Panc1 (cell line): ENCODE results near the gene ZNF407. TPM values are rescaled to one million over a fixed set of nuclear protein-coding genes. Genes with fewer than 3 reads are reported as not detected.
A peak's percentile ranks its signal among the peaks of the same experiment; 100 is the strongest.

Experiments used
- ATAC-seq: fragments of 200-7000 bp; cut with Tn5 transposase; 2 replicates; pipeline ENCODE4 v1.9.1; 2020; ENCODE audit warnings: mild to moderate bottlenecking, moderate library complexity
- BruUV-seq: library from RNA; stranded (reverse); fragments of 400-500 nt; replicated peaks from 2 replicates; lab custom pipeline; 2021; lab: Mats Ljungman, UMichigan
- CTCF ChIA-PET: fragments of 300-600 bp; sonication (Branson Sonifier 250); formaldehyde crosslinking; loops from one replicate; lab custom pipeline; 2022; ENCODE audit warnings: antibody characterized with exemption; lab: Charles Lee
- POLR2A ChIA-PET: fragments of 300-600 bp; sonication (Branson Sonifier 250); formaldehyde crosslinking; loops from one replicate; lab custom pipeline; 2022; ENCODE audit warnings: antibody characterized with exemption; lab: Charles Lee
- DNase-seq: peaks from one replicate; pipeline ENCODE4 v3.0.0-alpha.2; 2010; ENCODE audit warnings: low read depth, low spot score
- H3K27ac ChIP-seq: 2 replicates; pipeline ENCODE4 v1.5.1; 2011; ENCODE audit warnings: mild to moderate bottlenecking, low read length, inconsistent platforms
- H3K27me3 ChIP-seq: fragments of 200-500 bp; sonication (Bioruptor generic); 2 replicates; pipeline ENCODE4 v1.6.0; 2014; ENCODE audit warnings: low read length, inconsistent platforms; ENCODE audit not compliant: control insufficient read depth, insufficient read depth
- H3K36me3 ChIP-seq: fragments of 200-500 bp; sonication (Bioruptor generic); 2 replicates; pipeline ENCODE4 v1.5.1; 2014; ENCODE audit warnings: inconsistent platforms, mild to moderate bottlenecking, low read length, moderate library complexity; ENCODE audit not compliant: control insufficient read depth, insufficient read depth
- H3K4me1 ChIP-seq: 2 replicates; pipeline ENCODE4 v1.5.1; 2011; ENCODE audit warnings: inconsistent platforms, mild to moderate bottlenecking, low read length, moderate library complexity; ENCODE audit not compliant: control insufficient read depth, insufficient read depth
- H3K4me3 ChIP-seq, 2 experiments: 2 replicates each; pipeline ENCODE4 v1.5.1; 2011 to 2012; ENCODE audit warnings: low read depth in 2 of 2, low read length in 2 of 2, mild to moderate bottlenecking in 2 of 2, inconsistent platforms in 1 of 2, moderate library complexity in 1 of 2
- H3K9me3 ChIP-seq: fragments of 200-500 bp; sonication (Bioruptor generic); 2 replicates; pipeline ENCODE4 v1.5.1; 2014; ENCODE audit warnings: low read depth, mild to moderate bottlenecking, inconsistent platforms, low read length, moderate library complexity; ENCODE audit not compliant: control insufficient read depth, insufficient read depth
- CTCF ChIP-seq: fragments of 450-650 bp; IDR thresholded peaks from 2 replicates; pipeline ENCODE4 v1.5.1; 2017; ENCODE audit warnings: mild to moderate bottlenecking
- POLR2AphosphoS5 ChIP-seq: IDR thresholded peaks from 2 replicates; pipeline ENCODE4 v1.6.1; 2012; ENCODE audit warnings: mild to moderate bottlenecking, low read depth, low read length, moderate library complexity
- REST ChIP-seq, 2 experiments: IDR thresholded peaks; 2 replicates each; pipeline ENCODE4 v1.6.1; 2011 to 2012; ENCODE audit warnings: low read depth in 2 of 2, control low read depth in 1 of 2, low read length in 1 of 2, mild to moderate bottlenecking in 1 of 2, moderate library complexity in 1 of 2; ENCODE audit not compliant: insufficient read depth in 1 of 2
- SIN3A ChIP-seq: IDR thresholded peaks from 2 replicates; pipeline ENCODE4 v1.6.1; 2012; ENCODE audit warnings: low read depth, mild to moderate bottlenecking, low read length, moderate library complexity, borderline replicate concordance; ENCODE audit not compliant: insufficient read depth
- TCF7L2 ChIP-seq: IDR thresholded peaks from 2 replicates; pipeline ENCODE4 v1.6.1; 2011; ENCODE audit warnings: mild to moderate bottlenecking, low read depth, low read length, inconsistent platforms
- in situ Hi-C: cut with HindIII; loops from 2 replicates; pipeline ENCODE4 v1.10.0; 2016; ENCODE audit warnings: low sequenced_read_pairs, low pct_unique_long_range_greater_than_20kb
- intact Hi-C: fragments of 100-400 bp; cut with micrococcal nuclease; formaldehyde crosslinking; loops from one replicate; pipeline ENCODE4 v1.10.0; 2022; ENCODE audit not compliant: unreplicated experiment
- total RNA-seq: library from RNA; stranded (reverse); gene quantifications from one replicate; pipeline ENCODE4 v1.2.1, GENCODE V29; 2021; ENCODE audit not compliant: unreplicated experiment

The ZNF407 gene
- total RNA-seq, 1 experiment from 2014 or later = 16.8 TPM

DNA sequence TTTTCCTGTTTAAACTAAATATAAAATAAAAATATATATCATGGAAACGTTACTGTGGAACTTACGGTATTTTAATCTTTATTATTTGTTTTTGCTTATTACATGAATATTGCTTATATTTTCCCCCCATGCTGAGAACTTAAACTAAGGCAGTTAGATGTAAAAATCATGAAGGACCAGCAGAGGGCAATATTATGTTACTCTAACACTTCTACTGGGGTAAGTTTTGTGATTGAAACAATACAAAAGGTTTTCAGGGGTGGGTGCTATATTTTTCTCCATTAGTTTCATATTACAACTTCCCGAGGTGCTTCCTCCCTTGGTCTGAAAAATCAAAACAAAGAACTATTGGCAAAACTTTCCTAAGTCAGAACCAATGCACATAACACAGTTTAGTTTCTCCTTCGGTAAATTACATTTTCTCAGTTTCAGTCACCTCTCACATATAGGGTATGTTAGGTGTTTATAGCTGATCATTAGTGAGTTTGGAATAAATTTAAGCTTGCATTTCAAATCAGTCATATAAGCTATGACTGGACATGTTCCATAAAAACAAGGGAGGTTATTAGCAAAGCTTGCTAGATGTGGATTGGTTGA is 54.8 kb downstream of the ZNF407 start:
- H3K27ac ChIP-seq = no peak overlapping the region
- in situ Hi-C loops = no loop called here
- intact Hi-C loops = loop anchor here (2.0 to 10.0 kb wide), 7 partner anchors 242 to 1692 kb away; partner anchors contain the start of gene TSHZ1
- no peaks in the 10 kb centered on the region for H3K27me3 ChIP-seq
- ChIA-PET CTCF (interaction anchor here (1.8 kb wide), 1 partner anchor 389 kb away, joined by 5 read pairs; no protein-coding TSS in a partner anchor), POLR2A (no interaction called here)
- peak; percentile 33 for DNase-seq
- TF ChIP-seq CTCF (peak; percentile 73; the same call in 1 of the 2 replicates), SIN3A (no peak)
- H3K9me3 ChIP-seq = no peaks in the 10 kb centered on the region
- ATAC-seq = peak; percentile 89
- no peaks in the 10 kb centered on the region for H3K4me1 ChIP-seq
- H3K4me3 ChIP-seq = no peak overlapping the region
- H3K36me3 ChIP-seq = no peaks in the 10 kb centered on the region
- BruUV-seq = no TSS peak

DNA sequence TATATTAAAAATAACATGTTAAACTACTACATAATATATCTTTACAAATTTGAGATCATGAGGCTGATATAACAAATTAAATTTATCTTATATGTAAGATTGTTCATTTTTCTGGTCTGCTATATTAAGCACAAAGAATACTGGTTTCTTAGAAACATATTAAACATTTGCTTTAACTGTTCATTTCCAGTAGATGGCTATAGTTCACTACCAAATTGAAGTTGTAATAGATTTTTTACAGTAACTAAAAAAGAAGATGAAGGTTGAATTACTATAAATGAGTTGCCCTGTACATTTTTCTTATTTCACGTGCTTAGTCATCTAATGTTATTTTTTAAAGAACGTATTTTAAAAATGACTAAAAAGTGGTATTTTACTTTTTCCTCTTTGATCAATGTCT is 57.0 kb downstream of the ZNF407 start:
- no peak for TF ChIP-seq TCF7L2
- CTCF ChIA-PET = no interaction called here
- peak; percentile 38 for DNase-seq
- no peak overlapping the region for H3K4me3 ChIP-seq
- no TSS peak for BruUV-seq
- H3K4me1 ChIP-seq = no peaks in the 10 kb centered on the region
- in situ Hi-C loops (no loop called here), intact Hi-C loops (loop anchor here (5.0 to 10.0 kb wide), 6 partner anchors 240 to 1690 kb away; partner anchors contain the start of gene TSHZ1)
- ATAC-seq = no peak
- H3K36me3 ChIP-seq = no peaks in the 10 kb centered on the region
- POLR2A ChIA-PET = no interaction called here
- no peaks in the 10 kb centered on the region for H3K9me3 ChIP-seq
- H3K27me3 ChIP-seq = no peaks in the 10 kb centered on the region
- no peak overlapping the region for H3K27ac ChIP-seq

- no peaks in the 10 kb centered on the region for H3K4me1 ChIP-seq
- TF ChIP-seq CTCF (no peak), POLR2AphosphoS5 (no peak), REST (IDR thresholded peaks at IDR 0.05; ENCODE audit: insufficient read depth in 1 of 2, low read depth in 2 of 2, low read length in 1 of 2) (no peak), SIN3A (no peak), TCF7L2 (no peak)
- H3K4me3 ChIP-seq = no peak overlapping the region
- ATAC-seq (no peak), DNase-seq (no peak)
- H3K27ac ChIP-seq = no peak overlapping the region
- ChIA-PET POLR2A (no interaction called here), CTCF (no interaction called here)
- no peaks in the 10 kb centered on the region for H3K36me3 ChIP-seq
- H3K9me3 ChIP-seq = no peaks in the 10 kb centered on the region
- no TSS peak for BruUV-seq
- H3K27me3 ChIP-seq = no peaks in the 10 kb centered on the region
- in situ Hi-C loops (no loop called here), intact Hi-C loops (no loop called here)
These were observed 63.3 kb downstream of the ZNF407 start for GRCh38 chr18:74661008-74661407.
